ENCODE data around the gene ZNF512.
"Not testable (repeated sequence)": the region's sequence is repeated elsewhere in the genome, so short reads cannot be mapped to it uniquely, and the experiment has no call there.

The ZNF512 gene

DNA sequence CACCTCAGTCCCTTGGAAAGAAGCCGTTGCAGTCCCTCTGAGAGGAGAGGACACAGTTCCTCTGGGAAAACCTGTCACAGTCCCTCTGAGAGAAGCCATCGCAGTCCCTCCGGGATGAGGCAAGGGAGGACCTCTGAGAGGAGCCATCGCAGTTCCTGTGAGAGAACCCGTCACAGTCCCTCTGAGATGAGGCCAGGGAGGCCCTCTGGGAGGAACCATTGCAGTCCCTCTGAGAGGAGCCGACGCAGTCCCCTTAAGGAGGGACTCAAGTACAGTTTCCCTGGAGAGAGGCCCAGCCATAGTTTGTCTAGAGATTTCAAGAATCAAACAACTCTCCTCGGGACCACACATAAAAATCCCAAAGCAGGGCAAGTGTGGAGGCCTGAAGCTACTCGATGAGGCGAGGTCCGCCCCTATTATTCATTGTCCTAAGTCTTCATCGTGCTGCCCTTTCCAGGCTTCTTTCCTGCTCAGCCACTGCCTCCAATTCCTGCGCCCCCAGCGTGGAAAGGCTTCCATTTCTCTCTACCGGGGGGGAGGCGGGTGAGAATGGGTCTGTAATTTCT lies 630 bp upstream of the ZNF512 start:
- no peak for DNase-seq (ENCODE audit: low read depth)

- DNase-seq (ENCODE audit: low read depth) = no peak
These were observed 611 bp downstream of the ZNF512 start for GRCh38 chr2:27583390-27583915.

DNA sequence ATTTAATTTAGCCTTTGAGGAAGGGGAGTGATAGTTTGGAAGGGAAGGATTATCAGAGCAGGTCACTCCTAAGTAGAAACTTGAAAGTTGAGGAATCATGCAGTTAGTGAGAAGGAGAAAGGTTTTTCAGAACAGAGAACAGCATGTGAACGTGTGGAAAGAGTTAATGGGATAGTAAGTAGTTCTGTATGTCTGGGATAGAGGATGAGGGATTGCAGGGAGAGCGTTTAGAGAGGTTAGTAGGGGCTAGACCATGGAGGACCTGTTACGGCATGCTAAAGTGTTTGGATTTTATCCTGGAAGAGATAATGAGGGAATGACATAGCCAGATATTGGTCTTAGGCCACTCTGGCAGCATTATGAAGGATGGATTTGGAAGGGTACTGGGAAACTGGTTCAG lies 1.8 kb downstream of the ZNF512 start:
- no peak for DNase-seq (ENCODE audit: low read depth)

DNA sequence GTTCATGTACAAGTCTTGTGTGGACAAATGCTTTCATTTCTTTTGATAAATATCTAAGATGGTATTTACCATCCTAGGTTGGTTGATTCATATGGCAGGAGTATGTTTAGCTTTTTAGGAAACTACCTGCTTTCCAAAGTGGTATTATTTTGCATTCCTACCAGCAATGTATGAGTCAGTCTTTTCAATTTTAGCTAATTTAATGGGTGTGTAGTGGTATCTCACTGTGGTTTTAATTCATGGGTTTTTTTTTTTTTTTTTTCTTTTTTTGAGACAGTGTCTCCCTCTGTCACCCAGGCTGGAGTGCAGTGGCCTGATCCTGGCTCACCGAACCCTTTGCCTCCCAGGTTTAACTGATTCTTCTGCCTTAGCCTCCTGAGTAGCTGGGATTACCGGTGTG lies 4.2 kb downstream of the ZNF512 start:
- no peak for DNase-seq (ENCODE audit: low read depth)

DNA sequence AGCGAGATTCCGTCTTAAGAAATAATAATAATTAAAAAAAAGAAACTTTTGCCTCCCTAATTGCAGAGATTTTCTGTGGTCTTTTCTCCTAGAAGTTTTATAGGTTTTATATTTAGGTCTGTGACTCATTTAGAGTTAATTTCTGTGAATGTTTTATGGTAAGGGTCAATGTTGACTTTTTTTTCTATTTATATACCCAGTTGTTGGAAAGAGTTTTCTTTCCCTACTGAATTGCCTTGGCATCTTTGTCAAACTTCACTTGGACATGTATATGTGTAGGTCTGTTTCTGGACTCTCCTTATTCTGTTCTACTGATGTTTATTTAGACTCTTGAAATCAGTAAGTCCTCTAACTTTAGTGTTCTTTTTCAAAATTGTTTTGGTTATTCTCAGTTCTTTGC lies 5.5 kb downstream of the ZNF512 start:
- DNase-seq (ENCODE audit: low read depth) = no peak

DNA sequence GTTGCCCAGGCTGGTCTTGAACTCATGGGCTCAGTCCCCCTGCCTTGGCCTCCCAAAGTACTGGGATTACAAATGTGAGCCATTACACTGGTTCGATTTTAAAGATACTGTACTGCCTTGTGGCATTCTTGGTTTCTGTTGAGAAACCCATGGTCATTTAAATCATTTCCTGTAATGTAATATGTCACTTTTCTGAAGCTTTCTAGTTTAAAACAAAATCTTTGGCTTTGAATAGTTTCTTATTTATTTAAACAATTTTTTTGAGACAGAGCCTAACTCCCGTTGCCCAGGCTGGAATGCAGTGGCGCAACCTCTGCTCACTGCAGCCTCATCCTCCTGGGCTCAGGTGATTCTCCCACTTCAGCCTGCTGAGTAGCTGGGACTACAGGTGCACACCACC lies 8.9 kb downstream of the ZNF512 start:
- no peak for DNase-seq (ENCODE audit: low read depth)

DNA sequence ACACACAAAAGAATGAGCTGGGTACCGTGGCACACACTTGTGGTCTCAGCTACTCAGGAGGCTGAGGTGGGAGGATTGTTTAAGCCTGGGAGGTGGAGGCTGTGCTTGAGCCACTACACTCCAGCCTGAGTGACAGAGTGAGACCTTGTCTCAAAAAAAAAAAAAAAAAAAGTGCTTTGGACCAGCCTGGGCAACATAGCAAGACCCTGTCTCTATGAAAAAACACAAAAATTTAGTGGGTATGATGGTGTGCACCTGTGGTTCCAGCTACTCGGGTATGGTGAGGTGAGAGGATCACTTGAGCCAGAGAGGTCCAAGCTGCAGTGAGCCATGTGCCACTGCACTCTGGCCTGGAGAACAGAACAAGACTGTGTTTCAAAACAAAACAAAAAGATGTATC lies 10.4 kb downstream of the ZNF512 start:
- no peak for DNase-seq (ENCODE audit: low read depth)

GRCh38 chr2:27594020-27594703 lies 11.3 kb downstream of the ZNF512 start:
- not testable (repeated sequence) for DNase-seq (ENCODE audit: low read depth)

DNA sequence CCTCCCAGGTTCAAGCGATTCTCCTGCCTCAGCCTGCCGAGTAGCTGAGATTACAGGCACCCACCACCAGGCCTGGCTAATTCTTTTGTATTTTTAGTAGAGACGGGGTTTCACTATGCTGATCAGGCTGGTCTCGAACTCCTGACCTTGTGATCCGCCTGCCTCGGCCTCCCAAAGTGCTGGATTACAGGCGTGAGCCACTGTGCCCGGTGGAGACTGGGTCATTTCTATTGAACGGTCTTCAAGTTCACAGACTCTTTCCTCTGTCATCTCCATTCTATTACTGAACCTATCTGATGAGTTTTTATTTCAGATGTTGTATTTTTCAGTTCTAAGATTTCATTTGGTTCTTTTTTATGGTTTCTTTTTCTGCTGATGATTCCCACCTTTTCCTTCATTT lies 12.6 kb downstream of the ZNF512 start:
- not testable (repeated sequence) for DNase-seq (ENCODE audit: low read depth)

DNA sequence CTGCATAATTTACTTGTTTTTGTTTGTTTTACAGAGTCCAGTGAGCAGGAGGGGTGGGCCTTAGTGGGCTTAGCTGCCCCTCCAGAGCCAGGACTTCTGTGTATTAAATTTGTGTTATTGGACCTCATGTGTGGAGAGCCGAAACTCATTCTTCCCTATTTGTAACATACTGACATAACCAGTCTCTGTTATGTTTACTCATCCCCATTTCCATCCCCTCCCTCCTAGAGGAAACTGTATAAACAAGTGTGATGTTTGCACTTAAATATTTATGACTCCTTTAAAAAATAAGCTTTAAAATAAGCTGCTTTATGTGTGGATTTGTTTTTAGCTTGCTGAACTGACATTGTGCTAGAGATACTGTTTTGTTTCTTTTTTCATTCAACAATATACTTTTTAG lies 13.8 kb downstream of the ZNF512 start:
- no peak for DNase-seq (ENCODE audit: low read depth)

- no peak for DNase-seq (ENCODE audit: low read depth)
These were observed 23.8 kb downstream of the ZNF512 start for GRCh38 chr2:27606611-27607010.

DNA sequence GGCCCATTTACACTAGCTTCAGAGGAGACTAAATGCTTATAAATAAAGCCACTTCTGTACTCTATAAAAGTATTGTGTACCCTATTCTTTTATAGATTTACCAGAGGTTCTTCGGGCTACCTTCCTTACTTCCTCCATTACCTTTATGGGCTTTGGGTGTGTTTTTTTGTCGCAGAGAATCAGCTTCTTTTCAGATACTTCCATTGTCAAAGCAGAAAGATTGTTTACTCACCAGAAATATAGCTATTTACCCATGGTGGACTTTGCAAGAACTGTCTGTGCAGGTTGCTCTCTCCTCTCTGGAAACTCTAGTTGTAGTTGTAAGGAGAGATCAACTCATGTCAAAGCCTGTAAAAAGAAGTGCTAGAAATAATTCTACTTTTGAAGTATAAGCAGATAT lies 31.1 kb downstream of the ZNF512 start:
- DNase-seq (ENCODE audit: low read depth) = no peak

DNA sequence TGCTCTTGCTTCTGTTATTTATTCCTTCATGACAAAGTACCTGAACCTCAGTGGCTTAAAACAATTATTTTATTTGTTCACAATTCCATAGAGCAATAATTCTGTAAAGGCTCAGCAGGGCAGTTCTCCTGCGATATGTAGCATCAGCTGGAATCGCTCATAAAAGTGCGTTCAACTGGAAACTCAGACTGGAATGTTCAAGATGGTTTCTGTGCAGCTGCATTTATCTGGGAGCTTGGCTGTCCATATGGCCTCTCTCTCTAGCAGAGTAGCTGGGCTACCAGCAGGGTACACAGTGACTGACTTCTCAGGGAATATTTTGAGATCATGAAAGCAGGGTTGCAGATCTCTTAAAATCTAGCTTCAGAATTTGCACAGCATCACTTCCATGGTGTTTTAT lies 32.5 kb downstream of the ZNF512 start:
- no peak for DNase-seq (ENCODE audit: low read depth)

GRCh38 chr2:27621524-27621923 lies 38.7 kb downstream of the ZNF512 start:
- DNase-seq (ENCODE audit: low read depth) = no peak

- DNase-seq (ENCODE audit: low read depth) = no peak
These were observed 40.1 kb downstream of the ZNF512 start for GRCh38 chr2:27622921-27623384.

DNA sequence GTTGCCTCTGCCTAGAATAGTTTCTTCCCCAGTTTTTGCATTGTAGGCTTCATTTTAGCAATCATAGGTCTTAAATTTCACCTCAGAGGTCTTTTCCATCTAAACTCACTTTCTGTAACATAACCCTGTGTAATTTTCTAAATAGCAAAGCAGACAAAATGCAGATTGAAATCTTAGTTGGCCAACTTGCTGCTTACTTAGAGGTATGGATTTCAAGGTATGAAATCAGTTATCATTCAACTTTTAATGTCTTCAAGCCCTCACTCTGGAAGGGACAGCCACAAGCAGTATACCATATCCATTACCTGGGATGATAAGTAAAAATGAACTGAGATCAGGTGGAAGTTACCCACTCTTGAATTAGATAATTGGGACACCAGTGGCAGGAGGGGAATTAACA lies 42.1 kb downstream of the ZNF512 start:
- no peak for DNase-seq (ENCODE audit: low read depth)

GRCh38 chr2:27626323-27626722 lies 43.5 kb downstream of the ZNF512 start:
- not testable (repeated sequence) for DNase-seq (ENCODE audit: low read depth)

GRCh38 chr2:27626921-27627320 lies 44.1 kb downstream of the ZNF512 start:
- DNase-seq (ENCODE audit: low read depth) = not testable (repeated sequence)

DNA sequence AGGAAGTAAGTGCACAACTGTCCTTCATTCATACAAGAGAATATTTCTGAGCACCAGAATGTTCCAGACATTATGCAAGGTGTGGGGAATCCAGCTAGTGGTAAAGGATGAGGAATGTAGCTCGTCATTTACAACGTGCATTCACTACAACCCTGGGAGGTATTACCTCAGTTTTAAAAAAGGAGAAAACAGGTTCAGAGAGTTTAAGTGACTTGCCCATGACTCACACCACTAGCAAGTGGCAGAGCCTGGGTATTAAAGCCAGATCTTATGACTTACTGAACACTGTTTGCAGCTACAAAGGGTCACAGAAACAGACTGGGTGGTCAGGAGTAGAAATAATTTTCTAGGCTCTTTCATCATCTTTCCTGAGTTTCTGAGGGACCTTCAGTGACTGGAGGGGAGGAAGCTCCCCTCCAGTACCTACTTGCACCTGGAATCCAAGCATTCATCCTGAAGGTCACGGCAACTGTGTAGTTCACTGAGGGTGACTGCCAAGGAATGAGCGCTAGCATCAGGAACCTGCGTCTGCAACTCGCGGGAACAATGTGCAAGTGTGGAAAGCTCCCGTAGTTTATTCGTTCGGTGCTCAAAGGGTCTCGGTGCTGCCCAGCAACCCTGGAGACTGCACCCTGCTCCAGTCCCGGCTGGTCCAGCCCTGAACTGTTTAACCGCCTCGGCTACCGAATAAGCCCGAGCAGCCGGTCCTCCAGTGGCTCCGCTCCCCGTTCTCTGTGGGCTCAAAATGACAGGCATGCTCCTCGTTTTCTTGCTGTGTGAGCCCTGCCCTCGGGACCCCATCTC lies 45.3 kb downstream of the ZNF512 start:
- DNase-seq (ENCODE audit: low read depth) = no peak

- DNase-seq (ENCODE audit: low read depth) = peak; percentile 93
These were observed 46.2 kb downstream of the ZNF512 start, which contains the start of the genes CCDC121 and GPN1 for GRCh38 chr2:27628767-27629709. Gene CCDC121 (minus strand): TSS chr2:27629012. CDS start chr2:27627799, 1,213 bp downstream. Gene GPN1 (plus strand): TSS chr2:27629050. CDS start chr2:27629059, 9 bp downstream.

- DNase-seq (ENCODE audit: low read depth) = not testable (repeated sequence)
These were observed 47.4 kb downstream of the ZNF512 start for GRCh38 chr2:27630257-27630656.

- no peak for DNase-seq (ENCODE audit: low read depth)
These were observed 51.4 kb downstream of the ZNF512 start for GRCh38 chr2:27634291-27634690.
